Fibroblast of lung (primary cell): ENCODE results near the gene PGGHG. TPM values are rescaled to one million over a fixed set of nuclear protein-coding genes. Genes with fewer than 3 reads are reported as not detected.

Source experiments
- DNase-seq, 2 donors: peaks; one replicate each; pipeline versions ENCODE4 v3.0.0 to v3.0.0-alpha.2; 2010; ENCODE audit warnings: low read depth in 2 of 2
- H2AFZ ChIP-seq: 2 replicates; pipeline ENCODE4 v1.5.1; 2012; ENCODE audit warnings: low read length, control low read depth, inconsistent platforms
- H3K27ac ChIP-seq: 2 replicates; pipeline ENCODE4 v1.5.1; 2011; ENCODE audit warnings: low read length, control low read depth; ENCODE audit not compliant: insufficient read depth
- H3K27me3 ChIP-seq: 2 replicates; pipeline ENCODE4 v1.5.1; 2011; ENCODE audit warnings: mild to moderate bottlenecking, low read length; ENCODE audit not compliant: control insufficient read depth, insufficient read depth
- H3K36me3 ChIP-seq: 2 replicates; pipeline ENCODE4 v1.5.1; 2011; ENCODE audit warnings: low read length; ENCODE audit not compliant: control insufficient read depth, insufficient read depth
- H3K4me1 ChIP-seq: 2 replicates; pipeline ENCODE4 v1.5.1; 2011; ENCODE audit warnings: low read length; ENCODE audit not compliant: control insufficient read depth, insufficient read depth; ENCODE audit errors: extremely low read depth
- H3K4me2 ChIP-seq: 2 replicates; pipeline ENCODE4 v1.5.1; 2011; ENCODE audit warnings: low read length, control low read depth; ENCODE audit not compliant: insufficient read depth; ENCODE audit errors: extremely low read depth
- H3K4me3 ChIP-seq, 4 experiments: fragments of 200-600 bp in 1 of 4; sonication (generic) in 1 of 4; replicated peaks in 1 of 4; 2 replicates each; pipeline ENCODE4 v1.5.1; 2011 to 2016; ENCODE audit warnings: low read length in 4 of 4, low read depth in 3 of 4, mild to moderate bottlenecking in 3 of 4, control low read depth in 2 of 4, inconsistent platforms in 1 of 4, mixed read lengths in 1 of 4; ENCODE audit not compliant: insufficient read depth in 1 of 4; ENCODE audit errors: control extremely low read depth in 1 of 4
- H3K79me2 ChIP-seq: 2 replicates; pipeline ENCODE4 v1.5.1; 2012; ENCODE audit warnings: mild to moderate bottlenecking, low read length, inconsistent platforms; ENCODE audit not compliant: control insufficient read depth, insufficient read depth
- H3K9ac ChIP-seq: 2 replicates; pipeline ENCODE4 v1.5.1; 2011; ENCODE audit warnings: mild to moderate bottlenecking, low read length, control low read depth; ENCODE audit not compliant: insufficient read depth
- H3K9me3 ChIP-seq: 2 replicates; pipeline ENCODE4 v1.5.1; 2012; ENCODE audit warnings: low read depth, low read length; ENCODE audit not compliant: control insufficient read depth, insufficient read depth
- H4K20me1 ChIP-seq: 2 replicates; pipeline ENCODE4 v1.5.1; 2011; ENCODE audit warnings: low read length; ENCODE audit not compliant: control insufficient read depth, insufficient read depth; ENCODE audit errors: extremely low read depth
- CTCF ChIP-seq, 2 donors: IDR thresholded peaks in 1 of 2; conservative IDR thresholded peaks in 1 of 2; 1 replicate in 1 of 2; 2 replicates in 1 of 2; pipeline ENCODE4 v1.5.1; 2011 to 2012; ENCODE audit warnings: low read length in 2 of 2, control low read depth in 1 of 2, inconsistent platforms in 1 of 2, low read depth in 1 of 2, mild to moderate bottlenecking in 1 of 2
- EZH2 ChIP-seq: IDR thresholded peaks from 2 replicates; pipeline ENCODE4 v1.5.1; 2012; ENCODE audit warnings: low read length, control low read depth, mild to moderate bottlenecking; ENCODE audit errors: missing control alignments
- polyA plus RNA-seq, 2 donors: library from polyadenylated mRNA; depleted of rRNA in 1 of 2; stranded (reverse) in 1 of 2; unstranded in 1 of 2; fragments of >200 nt; gene quantifications; 2 replicates each; pipeline ENCODE4 v1.2.1, GENCODE V29; 2011 to 2012; ENCODE audit warnings: missing spikeins in 1 of 2
- total RNA-seq: library from RNA; depleted of rRNA; stranded (reverse); fragments of >200 nt; gene quantifications from 2 replicates; pipeline ENCODE4 v1.2.1, GENCODE V29; 2014

Gene PGGHG
- total and polyA plus RNA-seq, 2 donors (not counting 1 experiment from before 2014, with no cell fraction given), result 4.6 to 8.4 TPM

GRCh38 chr11:330307-330693, 41.4 kb downstream of the PGGHG start:
- DNase-seq, result no peak

GRCh38 chr11:330694-331357, 41.9 kb downstream of the PGGHG start:
- Histone ChIP-seq H3K4me1 (peaks cover 8% of the 10 kb centered on the region), H3K9me3 (no peaks in the 10 kb centered on the region), H3K9ac (no peak overlapping the region), H3K27ac (no peak overlapping the region), H3K4me2 (no peak overlapping the region), H3K36me3 (no peaks in the 10 kb centered on the region), H2AFZ (no peak overlapping the region), H3K27me3 (no peaks in the 10 kb centered on the region), H4K20me1 (no peaks in the 10 kb centered on the region), H3K4me3 (no peak overlapping the region), H3K79me2 (no peaks in the 10 kb centered on the region)
- TF ChIP-seq CTCF (conservative IDR thresholded peaks at IDR 0.05 in 1 of 2, IDR thresholded peaks at IDR 0.05 in 1 of 2; ENCODE audit: low read depth in 1 of 2, low read length in 2 of 2) (no peak), EZH2 (no peak)
- DNase-seq, result no peak

More at GRCh38 chr11:330307-330693, 41.4 kb downstream of the PGGHG start:
- Histone ChIP-seq H4K20me1 (no peaks in the 10 kb centered on the region), H2AFZ (no peak overlapping the region), H3K9ac (no peak overlapping the region), H3K9me3 (no peaks in the 10 kb centered on the region), H3K4me3 (no peak overlapping the region), H3K4me2 (no peak overlapping the region), H3K27ac (no peak overlapping the region), H3K36me3 (no peaks in the 10 kb centered on the region), H3K79me2 (no peaks in the 10 kb centered on the region), H3K4me1 (peaks cover 8% of the 10 kb centered on the region), H3K27me3 (no peaks in the 10 kb centered on the region)
- no peak for TF ChIP-seq EZH2
- no peak for TF ChIP-seq CTCF (conservative IDR thresholded peaks at IDR 0.05 in 1 of 2, IDR thresholded peaks at IDR 0.05 in 1 of 2; ENCODE audit: low read depth in 1 of 2, low read length in 2 of 2)

- Histone ChIP-seq H3K27me3 (no peaks in the 10 kb centered on the region), H3K9me3 (no peaks in the 10 kb centered on the region), H3K4me3 (no peak overlapping the region), H3K9ac (no peak overlapping the region), H3K36me3 (no peaks in the 10 kb centered on the region), H3K79me2 (no peaks in the 10 kb centered on the region), H4K20me1 (no peaks in the 10 kb centered on the region), H3K4me2 (no peak overlapping the region), H3K27ac (no peak overlapping the region), H3K4me1 (peaks cover 8% of the 10 kb centered on the region), H2AFZ (no peak overlapping the region)
- DNase-seq, result no peak
- no peak for TF ChIP-seq CTCF (conservative IDR thresholded peaks at IDR 0.05 in 1 of 2, IDR thresholded peaks at IDR 0.05 in 1 of 2; ENCODE audit: low read depth in 1 of 2, low read length in 2 of 2)
These were observed 42.6 kb downstream of the PGGHG start for GRCh38 chr11:331358-332060.
